ENCODE results near the gene ZBTB24. TPM values are rescaled to one million over a fixed set of nuclear protein-coding genes. Genes with fewer than 3 reads are reported as not detected.
"Not testable (repeated sequence)": the region's sequence is repeated elsewhere in the genome, so short reads cannot be mapped to it uniquely, and the experiment has no call there.

Gene ZBTB24
- total and polyA plus RNA-seq, 4 donors: 2.0 to 8.3 (median 5.0) TPM

GRCh38 chr6:109471105-109471810 lies 11.8 kb downstream of the ZBTB24 start:
- no peaks in the 10 kb centered on the region for H3K27me3 ChIP-seq (ENCODE audit: control insufficient read depth in 1 of 2, insufficient read depth in 2 of 2, low read length in 1 of 2)
- H3K4me3 ChIP-seq (ENCODE audit: low read length in 2 of 2): no peak overlapping the region
- intact Hi-C loops (cut with DNase I): no loop called here
- H3K36me3 ChIP-seq (ENCODE audit: control insufficient read depth in 1 of 2, insufficient read depth in 2 of 2, low read length in 1 of 2): peaks cover 3 to 6% of the 10 kb centered on the region in 2 donors
- H3K27ac ChIP-seq (ENCODE audit: low read depth in 1 of 2, low read length in 2 of 2): no peak overlapping the region
- H3K9me3 ChIP-seq (ENCODE audit: control insufficient read depth, low read length): no peaks in the 10 kb centered on the region
- no peaks in the 10 kb centered on the region for H3K4me1 ChIP-seq (ENCODE audit: control insufficient read depth in 1 of 2, insufficient read depth in 2 of 2, low read length in 2 of 2)
- ATAC-seq (ENCODE audit: low FRiP score): no peak
- WGBS, 2 donors: 94% methylated on average over 5 of the region's 5 CpGs
- no peak for DNase-seq

- H3K9me3 ChIP-seq (ENCODE audit: control insufficient read depth, low read length): no peaks in the 10 kb centered on the region
- H3K27ac ChIP-seq (ENCODE audit: low read depth in 1 of 2, low read length in 2 of 2): no peak overlapping the region
- ATAC-seq (ENCODE audit: low FRiP score): no peak
- no peaks in the 10 kb centered on the region for H3K27me3 ChIP-seq (ENCODE audit: control insufficient read depth in 1 of 2, insufficient read depth in 2 of 2, low read length in 1 of 2)
- H3K4me3 ChIP-seq (ENCODE audit: low read length in 2 of 2): no peak overlapping the region
- WGBS, 2 donors: 87 to 91% methylated on average over 5 of the region's 5 CpGs
- no peak for DNase-seq
- intact Hi-C loops (cut with DNase I): no loop called here
- peaks cover 0 to 12% of the 10 kb centered on the region in 2 donors for H3K36me3 ChIP-seq (ENCODE audit: control insufficient read depth in 1 of 2, insufficient read depth in 2 of 2, low read length in 1 of 2)
- no peaks in the 10 kb centered on the region for H3K4me1 ChIP-seq (ENCODE audit: control insufficient read depth in 1 of 2, insufficient read depth in 2 of 2, low read length in 2 of 2)
These were observed 13.3 kb downstream of the ZBTB24 start for GRCh38 chr6:109469591-109470189.

- intact Hi-C loops (cut with DNase I): no loop called here
- ATAC-seq (ENCODE audit: low FRiP score): no peak
- DNase-seq: no peak
- Histone ChIP-seq H3K36me3 (ENCODE audit: control insufficient read depth in 1 of 2, insufficient read depth in 2 of 2, low read length in 1 of 2) (peaks cover 0 to 12% of the 10 kb centered on the region in 2 donors), H3K27ac (ENCODE audit: low read depth in 1 of 2, low read length in 2 of 2) (no peak overlapping the region), H3K4me1 (ENCODE audit: control insufficient read depth in 1 of 2, insufficient read depth in 2 of 2, low read length in 2 of 2) (no peaks in the 10 kb centered on the region), H3K9me3 (ENCODE audit: control insufficient read depth, low read length) (no peaks in the 10 kb centered on the region), H3K4me3 (ENCODE audit: low read length in 2 of 2) (no peak overlapping the region), H3K27me3 (ENCODE audit: control insufficient read depth in 1 of 2, insufficient read depth in 2 of 2, low read length in 1 of 2) (no peaks in the 10 kb centered on the region)
- 93 to 94% methylated on average over 6 of the region's 6 CpGs for WGBS, 2 donors
These were observed 15.3 kb downstream of the ZBTB24 start for GRCh38 chr6:109467696-109468095.

- intact Hi-C loops (cut with DNase I): no loop called here
- WGBS, 2 donors: 74 to 79% methylated on average over 7 of the region's 7 CpGs
- peaks cover 0 to 12% of the 10 kb centered on the region in 2 donors for H3K36me3 ChIP-seq (ENCODE audit: control insufficient read depth in 1 of 2, insufficient read depth in 2 of 2, low read length in 1 of 2)
These were observed 16.7 kb downstream of the ZBTB24 start for GRCh38 chr6:109466212-109466923.

GRCh38 chr6:109465772-109466171 lies 17.2 kb downstream of the ZBTB24 start:
- H3K4me3 ChIP-seq (ENCODE audit: low read length in 2 of 2): no peak overlapping the region
- H3K27me3 ChIP-seq (ENCODE audit: control insufficient read depth in 1 of 2, insufficient read depth in 2 of 2, low read length in 1 of 2): no peaks in the 10 kb centered on the region
- no peaks in the 10 kb centered on the region for H3K4me1 ChIP-seq (ENCODE audit: control insufficient read depth in 1 of 2, insufficient read depth in 2 of 2, low read length in 2 of 2)
- peaks cover 0 to 10% of the 10 kb centered on the region in 2 donors for H3K36me3 ChIP-seq (ENCODE audit: control insufficient read depth in 1 of 2, insufficient read depth in 2 of 2, low read length in 1 of 2)
- no peak for DNase-seq
- WGBS, 2 donors: 85 to 90% methylated on average over 7 of the region's 7 CpGs
- ATAC-seq (ENCODE audit: low FRiP score): no peak
- intact Hi-C loops (cut with DNase I): no loop called here
- no peaks in the 10 kb centered on the region for H3K9me3 ChIP-seq (ENCODE audit: control insufficient read depth, low read length)
- H3K27ac ChIP-seq (ENCODE audit: low read depth in 1 of 2, low read length in 2 of 2): no peak overlapping the region

More at GRCh38 chr6:109466212-109466923, 16.7 kb downstream of the ZBTB24 start:
- DNase-seq: no peak
- no peaks in the 10 kb centered on the region for H3K9me3 ChIP-seq (ENCODE audit: control insufficient read depth, low read length)
- no peak for ATAC-seq (ENCODE audit: low FRiP score)
- no peak overlapping the region for H3K27ac ChIP-seq (ENCODE audit: low read depth in 1 of 2, low read length in 2 of 2)
- H3K4me1 ChIP-seq (ENCODE audit: control insufficient read depth in 1 of 2, insufficient read depth in 2 of 2, low read length in 2 of 2): no peaks in the 10 kb centered on the region
- no peak overlapping the region for H3K4me3 ChIP-seq (ENCODE audit: low read length in 2 of 2)
- no peaks in the 10 kb centered on the region for H3K27me3 ChIP-seq (ENCODE audit: control insufficient read depth in 1 of 2, insufficient read depth in 2 of 2, low read length in 1 of 2)

- 75% methylated on average over 1 of the region's 1 CpG for WGBS, 2 donors
- H3K9me3 ChIP-seq (ENCODE audit: control insufficient read depth, low read length): no peaks in the 10 kb centered on the region
- intact Hi-C loops (cut with DNase I): no loop called here
- ATAC-seq (ENCODE audit: low FRiP score) (no peak), DNase-seq (no peak)
- no peaks in the 10 kb centered on the region for H3K27me3 ChIP-seq (ENCODE audit: control insufficient read depth in 1 of 2, insufficient read depth in 2 of 2, low read length in 1 of 2)
- no peak overlapping the region for H3K27ac ChIP-seq (ENCODE audit: low read depth in 1 of 2, low read length in 2 of 2)
- no peaks in the 10 kb centered on the region for H3K4me1 ChIP-seq (ENCODE audit: control insufficient read depth in 1 of 2, insufficient read depth in 2 of 2, low read length in 2 of 2)
- H3K4me3 ChIP-seq (ENCODE audit: low read length in 2 of 2): no peak overlapping the region
- peaks cover 0 to 10% of the 10 kb centered on the region in 2 donors for H3K36me3 ChIP-seq (ENCODE audit: control insufficient read depth in 1 of 2, insufficient read depth in 2 of 2, low read length in 1 of 2)
These were observed 21.1 kb downstream of the ZBTB24 start for GRCh38 chr6:109461733-109462526.

- H3K27ac ChIP-seq (ENCODE audit: low read depth in 1 of 2, low read length in 2 of 2); H3K27me3 ChIP-seq (ENCODE audit: control insufficient read depth in 1 of 2, insufficient read depth in 2 of 2, low read length in 1 of 2); intact Hi-C loops (cut with DNase I); H3K4me1 ChIP-seq (ENCODE audit: control insufficient read depth in 1 of 2, insufficient read depth in 2 of 2, low read length in 2 of 2); DNase-seq; H3K4me3 ChIP-seq (ENCODE audit: low read length in 2 of 2); ATAC-seq (ENCODE audit: low FRiP score); H3K36me3 ChIP-seq (ENCODE audit: control insufficient read depth in 1 of 2, insufficient read depth in 2 of 2, low read length in 1 of 2); H3K9me3 ChIP-seq (ENCODE audit: control insufficient read depth, low read length): not testable (repeated sequence)
- 100% methylated on average over 1 of the region's 1 CpG for WGBS, 2 donors
These were observed 21.8 kb downstream of the ZBTB24 start for GRCh38 chr6:109461205-109461604.

- DNase-seq (no peak), ATAC-seq (ENCODE audit: low FRiP score) (no peak)
- Histone ChIP-seq H3K36me3 (ENCODE audit: control insufficient read depth in 1 of 2, insufficient read depth in 2 of 2, low read length in 1 of 2) (peaks cover 0 to 2% of the 10 kb centered on the region in 2 donors), H3K9me3 (ENCODE audit: control insufficient read depth, low read length) (no peaks in the 10 kb centered on the region), H3K4me3 (ENCODE audit: low read length in 2 of 2) (no peak overlapping the region), H3K4me1 (ENCODE audit: control insufficient read depth in 1 of 2, insufficient read depth in 2 of 2, low read length in 2 of 2) (no peaks in the 10 kb centered on the region), H3K27me3 (ENCODE audit: control insufficient read depth in 1 of 2, insufficient read depth in 2 of 2, low read length in 1 of 2) (no peaks in the 10 kb centered on the region), H3K27ac (ENCODE audit: low read depth in 1 of 2, low read length in 2 of 2) (no peak overlapping the region)
- WGBS, 2 donors: 82 to 94% methylated on average over 3 of the region's 3 CpGs
- intact Hi-C loops (cut with DNase I): no loop called here
These were observed 22.7 kb downstream of the ZBTB24 start for GRCh38 chr6:109460161-109460829.
